PFSK-1 (cell line): ENCODE results near the gene WSCD2.

Source experiments
- FOXP2 ChIP-seq: optimal IDR thresholded peaks from 2 replicates; pipeline ENCODE3; 2011; ENCODE audit warnings: borderline replicate concordance, control low read depth, inconsistent platforms; ENCODE audit not compliant: insufficient read depth; ENCODE audit errors: extremely low read length, extremely low read depth
- POLR2AphosphoS5 ChIP-seq: IDR thresholded peaks from 2 replicates; pipeline ENCODE4 v1.6.1; 2012; ENCODE audit warnings: low read depth, mild to moderate bottlenecking, control low read depth, low read length, moderate library complexity
- SIN3A ChIP-seq: IDR thresholded peaks from 2 replicates; pipeline ENCODE4 v1.6.1; 2012; ENCODE audit warnings: mild to moderate bottlenecking, low read length, moderate library complexity, borderline replicate concordance; ENCODE audit not compliant: insufficient read depth
- TAF1 ChIP-seq: IDR thresholded peaks from 2 replicates; pipeline ENCODE4 v1.6.1; 2012; ENCODE audit warnings: low read length, control low read depth, borderline replicate concordance; ENCODE audit not compliant: insufficient read depth
- TF ChIP-seq, protein P1 (sequence below), 2 experiments: IDR thresholded peaks; 2 replicates each; pipeline versions ENCODE4 v1.6.1 to v1.8.0; 2011 to 2012; ENCODE audit warnings: low read depth in 2 of 2, low read length in 2 of 2, control low read depth in 1 of 2, inconsistent platforms in 1 of 2, mild to moderate bottlenecking in 1 of 2, moderate library complexity in 1 of 2; ENCODE audit not compliant: insufficient read depth in 1 of 2

WSCD2 gene

DNA sequence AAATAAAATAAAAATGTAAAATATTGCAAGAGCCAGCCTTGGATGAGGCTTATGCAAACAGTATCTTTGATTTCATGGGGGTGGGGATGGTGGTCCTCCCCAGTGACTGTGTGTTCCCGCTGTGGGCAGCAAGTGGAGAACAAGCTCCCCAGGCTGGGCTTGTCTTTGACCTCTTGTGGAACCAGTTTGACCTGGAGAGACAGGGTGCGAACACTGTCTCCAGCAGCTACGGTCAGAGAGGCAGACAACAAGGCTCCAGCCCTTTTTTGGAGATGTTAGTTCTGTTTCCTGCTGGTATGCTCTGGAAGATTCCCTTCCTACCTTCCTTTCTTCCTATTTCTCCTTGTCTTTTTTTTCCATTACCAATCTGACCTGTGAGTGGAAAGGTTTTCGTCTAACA lies 21.8 kb upstream of the WSCD2 start:
- TF ChIP-seq SIN3A, result no peak
- no peak for TF ChIP-seq FOXP2

DNA sequence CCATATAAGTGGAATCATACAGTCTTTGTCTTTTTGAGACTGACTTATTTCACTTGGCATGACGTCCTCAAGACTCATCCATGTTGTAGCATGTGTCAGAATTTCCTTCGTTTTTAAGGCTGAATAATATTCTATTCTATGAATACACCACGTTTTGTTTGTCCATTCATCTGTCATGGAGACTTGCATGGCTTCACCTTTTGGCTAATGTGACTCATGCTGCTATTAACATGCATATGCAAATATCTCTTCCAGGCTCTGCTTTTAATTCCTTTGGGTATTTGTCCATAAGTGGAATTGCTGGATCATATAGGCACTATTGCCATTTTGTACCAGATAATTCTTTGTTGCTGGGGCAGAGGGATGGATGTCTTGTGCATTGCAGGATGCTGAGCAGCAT lies 19.6 kb upstream of the WSCD2 start:
- TF ChIP-seq FOXP2 (no peak), SIN3A (no peak), POLR2AphosphoS5 (no peak), TAF1 (no peak)
- TF ChIP-seq, protein P1, sequence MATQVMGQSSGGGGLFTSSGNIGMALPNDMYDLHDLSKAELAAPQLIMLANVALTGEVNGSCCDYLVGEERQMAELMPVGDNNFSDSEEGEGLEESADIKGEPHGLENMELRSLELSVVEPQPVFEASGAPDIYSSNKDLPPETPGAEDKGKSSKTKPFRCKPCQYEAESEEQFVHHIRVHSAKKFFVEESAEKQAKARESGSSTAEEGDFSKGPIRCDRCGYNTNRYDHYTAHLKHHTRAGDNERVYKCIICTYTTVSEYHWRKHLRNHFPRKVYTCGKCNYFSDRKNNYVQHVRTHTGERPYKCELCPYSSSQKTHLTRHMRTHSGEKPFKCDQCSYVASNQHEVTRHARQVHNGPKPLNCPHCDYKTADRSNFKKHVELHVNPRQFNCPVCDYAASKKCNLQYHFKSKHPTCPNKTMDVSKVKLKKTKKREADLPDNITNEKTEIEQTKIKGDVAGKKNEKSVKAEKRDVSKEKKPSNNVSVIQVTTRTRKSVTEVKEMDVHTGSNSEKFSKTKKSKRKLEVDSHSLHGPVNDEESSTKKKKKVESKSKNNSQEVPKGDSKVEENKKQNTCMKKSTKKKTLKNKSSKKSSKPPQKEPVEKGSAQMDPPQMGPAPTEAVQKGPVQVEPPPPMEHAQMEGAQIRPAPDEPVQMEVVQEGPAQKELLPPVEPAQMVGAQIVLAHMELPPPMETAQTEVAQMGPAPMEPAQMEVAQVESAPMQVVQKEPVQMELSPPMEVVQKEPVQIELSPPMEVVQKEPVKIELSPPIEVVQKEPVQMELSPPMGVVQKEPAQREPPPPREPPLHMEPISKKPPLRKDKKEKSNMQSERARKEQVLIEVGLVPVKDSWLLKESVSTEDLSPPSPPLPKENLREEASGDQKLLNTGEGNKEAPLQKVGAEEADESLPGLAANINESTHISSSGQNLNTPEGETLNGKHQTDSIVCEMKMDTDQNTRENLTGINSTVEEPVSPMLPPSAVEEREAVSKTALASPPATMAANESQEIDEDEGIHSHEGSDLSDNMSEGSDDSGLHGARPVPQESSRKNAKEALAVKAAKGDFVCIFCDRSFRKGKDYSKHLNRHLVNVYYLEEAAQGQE (IDR thresholded peaks at IDR 0.05; ENCODE audit: insufficient read depth in 1 of 2, low read depth in 2 of 2, low read length in 2 of 2), result no peak

DNA sequence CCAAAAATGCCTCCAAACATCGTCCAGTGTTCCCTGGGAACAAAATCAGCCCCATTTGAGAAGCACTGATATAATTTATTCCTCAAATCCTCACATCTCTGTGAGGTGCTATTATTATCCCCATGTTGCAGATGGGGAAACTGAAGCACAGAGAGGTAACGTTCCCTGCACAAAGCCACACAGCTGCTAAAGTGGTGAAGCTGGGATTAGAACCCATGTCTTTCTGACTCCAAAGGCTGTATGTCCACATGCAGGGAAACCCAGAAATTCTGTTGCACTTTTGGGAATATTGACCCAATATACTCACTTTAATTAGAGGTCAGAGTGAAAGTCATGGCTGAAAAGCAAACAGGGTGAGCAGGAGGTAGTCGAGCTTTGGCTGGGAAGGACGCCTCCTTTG lies 19.1 kb upstream of the WSCD2 start:
- no peak for TF ChIP-seq SIN3A
- TF ChIP-seq TAF1, result no peak

DNA sequence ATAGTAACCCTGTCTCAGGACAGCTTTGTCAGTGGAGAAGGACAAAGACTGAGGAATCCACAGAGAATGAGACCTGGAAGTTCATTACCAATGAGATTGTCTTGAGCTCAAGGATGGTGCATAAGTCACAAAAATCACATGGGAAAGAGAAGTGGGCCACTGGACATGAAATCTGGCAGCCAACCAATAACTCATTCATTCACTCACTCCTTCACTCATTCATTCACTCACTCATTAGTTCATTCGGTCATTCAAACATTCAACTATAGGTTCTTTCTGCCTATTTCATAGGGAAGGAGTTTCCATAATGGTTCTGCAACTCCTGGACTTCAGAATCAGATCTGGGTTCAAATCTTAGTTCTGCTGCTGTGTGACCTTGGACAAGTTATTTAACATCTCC lies 18.2 kb upstream of the WSCD2 start:
- TF ChIP-seq, protein P1 (IDR thresholded peaks at IDR 0.05; ENCODE audit: insufficient read depth in 1 of 2, low read depth in 2 of 2, low read length in 2 of 2), result no peak
- TF ChIP-seq FOXP2 (no peak), SIN3A (no peak), POLR2AphosphoS5 (no peak), TAF1 (no peak)

DNA sequence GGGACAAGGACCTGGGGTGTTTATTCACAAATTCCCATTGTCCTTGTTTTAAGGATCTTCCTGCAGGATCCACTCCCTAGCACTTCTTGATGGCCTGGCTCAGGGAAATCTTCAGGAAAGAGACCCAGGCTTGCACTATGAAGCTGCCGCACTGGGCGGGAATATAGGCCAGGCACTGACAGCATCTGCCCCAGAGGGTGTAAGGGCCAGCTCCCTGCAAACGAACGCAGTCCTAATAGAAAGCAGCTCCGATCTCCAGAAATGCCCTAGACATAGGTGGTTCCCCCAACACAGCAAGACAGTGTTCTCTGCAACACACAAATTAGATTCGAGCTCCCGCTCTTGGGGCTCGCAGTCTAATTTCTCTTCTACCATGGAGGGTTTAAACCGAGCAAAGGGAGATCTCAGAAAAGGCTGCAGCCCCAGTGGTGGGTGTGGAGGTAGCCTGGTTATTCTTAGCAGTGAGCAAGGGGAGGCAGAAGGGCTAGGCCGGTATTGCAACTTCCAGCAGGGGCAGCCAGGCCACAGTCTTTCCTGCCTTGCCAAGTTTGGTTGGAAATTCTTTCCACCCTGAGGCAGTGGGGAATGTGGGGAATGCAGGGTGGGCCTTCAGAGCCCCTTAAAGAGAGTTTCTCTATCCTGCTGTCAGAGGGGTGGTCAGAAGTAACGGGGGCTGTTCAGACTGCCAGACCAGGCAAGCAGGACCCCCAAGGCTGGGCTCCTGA lies 16.1 kb upstream of the WSCD2 start:
- TF ChIP-seq, protein P1 (IDR thresholded peaks at IDR 0.05; ENCODE audit: insufficient read depth in 1 of 2, low read depth in 2 of 2, low read length in 2 of 2), result no peak
- TF ChIP-seq FOXP2, result no peak
- TF ChIP-seq TAF1, result no peak
- no peak for TF ChIP-seq SIN3A
- TF ChIP-seq POLR2AphosphoS5, result no peak

DNA sequence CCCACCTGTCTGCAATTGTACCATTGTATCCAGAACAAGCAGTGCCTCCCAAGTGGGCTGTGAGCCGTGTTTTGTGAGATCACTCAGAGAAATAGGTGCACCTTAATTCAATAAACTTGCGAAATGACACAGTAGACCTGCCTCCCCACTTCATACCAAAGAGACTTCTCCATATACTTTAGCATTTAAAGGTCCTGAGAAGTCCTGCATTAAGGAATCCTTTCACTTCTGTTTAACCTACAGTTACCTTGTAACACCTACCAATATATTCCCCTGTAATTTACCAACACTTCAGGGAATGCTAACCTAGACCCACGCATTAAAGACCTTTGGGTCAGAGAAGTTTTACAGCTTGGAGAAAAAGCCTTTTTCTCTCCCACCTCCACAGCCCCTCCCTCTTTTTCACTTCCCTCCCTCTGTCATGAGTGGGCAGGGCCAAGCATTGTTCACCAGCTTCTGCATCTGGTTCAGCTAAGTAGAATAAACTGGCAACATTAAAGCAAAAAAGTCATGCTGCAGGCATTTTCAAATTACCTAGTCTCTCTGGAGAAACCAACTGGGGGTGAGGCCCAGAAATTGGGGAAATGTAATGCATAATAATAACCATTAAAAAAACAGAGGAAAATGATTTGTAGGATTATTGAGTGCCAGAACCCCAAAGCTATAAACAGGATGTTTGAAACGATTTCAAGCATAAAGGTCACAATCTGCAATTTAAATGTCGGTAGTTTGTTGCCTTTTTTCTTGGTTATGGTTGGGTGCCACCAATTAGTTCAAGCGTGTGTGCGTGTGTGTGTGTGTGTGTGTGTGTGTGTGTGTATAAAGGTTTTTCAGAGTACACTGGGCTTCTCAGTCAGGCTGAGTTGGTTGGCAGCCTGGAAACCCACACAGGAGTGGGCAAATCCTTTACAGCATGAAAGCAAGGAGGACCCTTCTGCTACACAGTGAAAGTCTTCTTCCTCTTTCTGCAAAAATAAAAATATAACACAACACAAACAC lies 13.7 kb upstream of the WSCD2 start:
- TF ChIP-seq TAF1, result no peak
- no peak for TF ChIP-seq POLR2AphosphoS5
- no peak for TF ChIP-seq SIN3A
- TF ChIP-seq, protein P1 (IDR thresholded peaks at IDR 0.05; ENCODE audit: insufficient read depth in 1 of 2, low read depth in 2 of 2, low read length in 2 of 2), result no peak
- no peak for TF ChIP-seq FOXP2
